Measurements from ENCODE around the gene CLIP3. TPM values are rescaled to one million over a fixed set of nuclear protein-coding genes. Genes with fewer than 3 reads are reported as not detected.

CLIP3 gene
- total and polyA plus RNA-seq, 9 of the 15 experiments (the other 6 are each of a cell fraction or from before 2014, with no cell fraction given), result 0.01 to 0.50 (median 0.15) TPM; not detected in 1

DNA sequence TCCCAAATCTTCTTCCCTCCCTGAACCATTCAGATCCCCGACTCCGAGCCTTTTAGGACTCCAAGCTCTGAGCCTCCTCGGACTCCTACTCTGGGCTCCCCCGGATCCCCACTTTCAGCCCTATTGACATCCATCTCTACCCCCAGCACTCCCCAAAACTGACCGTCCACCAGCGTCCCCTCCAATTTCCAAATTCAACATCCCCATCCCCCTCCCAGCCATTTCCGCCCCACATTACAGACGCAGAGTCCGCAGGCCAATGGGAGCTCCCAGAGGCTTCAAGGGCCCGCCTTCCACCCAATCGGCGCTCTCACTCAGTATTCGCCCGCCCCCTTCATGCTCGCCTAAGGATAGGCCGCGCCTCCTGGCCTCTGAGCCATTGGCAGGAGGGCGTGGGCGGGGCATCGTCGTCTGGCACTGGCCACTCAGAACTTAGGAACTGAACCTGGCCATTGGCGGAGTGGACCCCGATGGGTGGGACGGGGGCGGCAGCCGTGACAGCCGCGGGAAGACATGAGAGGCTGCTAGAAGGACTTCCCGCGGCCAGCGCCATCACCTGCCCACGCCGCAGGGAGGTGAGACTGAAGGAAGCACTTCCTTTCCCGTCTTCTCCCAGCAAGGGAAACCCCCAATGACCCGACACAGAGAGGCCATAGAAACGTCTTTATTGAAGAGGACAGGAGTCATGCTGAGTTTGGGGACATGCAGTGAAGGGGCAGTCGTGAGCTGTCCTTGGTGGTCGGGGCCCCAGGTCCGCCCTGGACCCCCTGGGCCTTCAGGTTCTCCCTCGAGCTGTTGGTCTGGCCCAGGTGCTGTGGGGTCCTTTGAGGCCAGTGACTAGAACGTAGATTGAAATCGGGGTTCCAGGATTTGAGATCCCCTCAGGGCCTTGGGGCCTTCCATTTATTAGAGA is 18.4 kb downstream of the CLIP3 start, which contains the start of gene ALKBH6 (continued):
- TF ChIP-seq ZNF780A (CRISPR knock-in tag; IDR thresholded peaks at IDR 0.05), result no peak
- TF ChIP-seq RBM25 (IDR thresholded peaks at IDR 0.05; ENCODE audit: low read depth, low read length, severe bottlenecking), result peak; percentile 91
- TF ChIP-seq KAT8 (IDR thresholded peaks at IDR 0.05; ENCODE audit: low read depth), result no peak
- no peak for TF ChIP-seq SRSF1 (IDR thresholded peaks at IDR 0.05; ENCODE audit: low read depth, low read length)
- TF ChIP-seq THAP12 (CRISPR knock-in tag; IDR thresholded peaks at IDR 0.05), result peak; percentile 61; the same call in 1 of the 2 replicates
- TF ChIP-seq ZNF3 (CRISPR knock-in tag; IDR thresholded peaks at IDR 0.05), result no peak
- TF ChIP-seq RFX7 (CRISPR knock-in tag; IDR thresholded peaks at IDR 0.05), result no peak
- no peak for TF ChIP-seq ZNF507 (tag; conservative IDR thresholded peaks at IDR 0.05)
- TF ChIP-seq FOXP1 (CRISPR knock-in tag; IDR thresholded peaks at IDR 0.05), result no peak
- peak; percentile 57; the same call in 1 of the 2 replicates for TF ChIP-seq ZBTB7A (IDR thresholded peaks at IDR 0.05; ENCODE audit: borderline replicate concordance, control insufficient read depth, low read depth, low read length)
- TF ChIP-seq CXXC5 (CRISPR knock-in tag; IDR thresholded peaks at IDR 0.05), result peak; percentile 83
- no peak for TF ChIP-seq NR1H2 (CRISPR knock-in tag; IDR thresholded peaks at IDR 0.05)
- peak; percentile 63; the same call in 1 of the 2 replicates for TF ChIP-seq HDAC2 (IDR thresholded peaks at IDR 0.05)
- TF ChIP-seq MAZ (CRISPR knock-in tag; conservative IDR thresholded peaks at IDR 0.05 in 1 of 2, IDR thresholded peaks at IDR 0.05 in 1 of 2), result peak in 1 of 2 experiments; percentile 23; a peak in 2 of 4 replicates
- no peak for TF ChIP-seq NR2F6 (CRISPR knock-in tag; IDR thresholded peaks at IDR 0.05)
- TF ChIP-seq TRIM25 (IDR thresholded peaks at IDR 0.05; ENCODE audit: borderline replicate concordance), result no peak
- TF ChIP-seq ARID4B (CRISPR knock-in tag; IDR thresholded peaks at IDR 0.05), result peak; percentile 72; the same call in 1 of the 2 replicates
- peak; percentile 82 for TF ChIP-seq SP2 (IDR thresholded peaks at IDR 0.05; ENCODE audit: extremely low read depth, low read depth, low read length, poor library complexity, severe bottlenecking)

Measured in K562 (cell line).